HG03354 (cell line): Measurements from ENCODE around the gene CDC25A.

Source experiments
- ATAC-seq: cut with Tn5 transposase; IDR thresholded peaks from one replicate; pipeline ENCODE4 v1.9.1; 2021; ENCODE audit warnings: mild to moderate bottlenecking; ENCODE audit not compliant: unreplicated experiment, poor library complexity, severe bottlenecking

CDC25A gene

GRCh38 chr3:48151058-48151806 is 37.0 kb downstream of the CDC25A start:
- no peak for ATAC-seq

GRCh38 chr3:48143992-48144391 is 44.2 kb downstream of the CDC25A start:
- ATAC-seq, result no peak

DNA sequence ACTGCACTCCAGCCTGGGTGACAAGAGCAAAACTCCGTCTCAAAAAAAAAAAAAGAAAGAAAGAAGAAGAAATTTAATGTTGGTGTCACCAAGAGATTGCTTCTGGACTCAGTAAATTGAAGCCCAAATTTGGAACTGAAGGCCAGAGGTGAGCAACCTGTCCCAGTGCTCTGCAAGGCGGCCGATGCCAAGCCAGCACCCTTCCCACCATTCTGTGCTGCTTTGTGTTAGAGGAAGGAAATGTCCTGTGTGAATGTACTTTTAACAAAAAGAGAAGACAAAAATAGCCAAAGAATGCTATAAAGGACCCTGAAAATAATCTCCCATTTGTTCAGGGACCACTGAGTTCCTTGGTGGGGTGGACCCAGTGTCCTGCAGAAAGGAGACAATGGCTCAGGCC is 44.6 kb downstream of the CDC25A start:
- no peak for ATAC-seq

DNA sequence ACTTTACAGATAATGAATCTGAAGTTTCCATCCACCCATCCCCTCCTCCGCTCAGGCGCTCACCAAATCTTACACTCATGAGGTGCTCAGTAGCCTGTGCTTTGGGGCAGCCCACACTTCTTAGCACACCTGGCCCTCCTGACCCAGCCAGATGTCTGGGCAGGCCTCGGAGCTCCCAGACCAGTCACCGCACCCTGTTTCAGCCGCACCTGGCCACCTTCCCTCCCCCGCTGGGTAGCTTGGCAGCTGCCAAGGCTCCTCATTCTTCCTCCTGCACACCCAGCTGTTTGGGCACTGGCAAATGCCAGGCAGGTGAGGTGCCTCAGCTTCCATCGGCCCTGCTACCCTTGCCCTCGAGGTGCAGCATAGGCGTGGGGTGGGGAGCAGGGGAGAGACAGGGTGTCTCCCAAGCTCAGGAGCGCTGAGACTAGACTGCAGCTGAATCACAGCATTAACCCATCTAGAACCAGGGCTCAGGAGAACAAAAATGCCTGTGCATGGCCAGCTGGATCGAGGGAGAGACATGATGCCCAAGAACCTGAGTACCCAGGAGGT is 45.8 kb downstream of the CDC25A start:
- ATAC-seq, result no peak

- no peak for ATAC-seq
Measured at GRCh38 chr3:48141604-48142137, 46.5 kb downstream of the CDC25A start.

GRCh38 chr3:48140936-48141603 is 47.1 kb downstream of the CDC25A start:
- ATAC-seq, result no peak

GRCh38 chr3:48140336-48140757 is 47.9 kb downstream of the CDC25A start:
- no peak for ATAC-seq

- ATAC-seq, result no peak
Measured at GRCh38 chr3:48137425-48137999, 50.7 kb downstream of the CDC25A start.

- ATAC-seq, result no peak
Measured at GRCh38 chr3:48135552-48136495, 52.4 kb downstream of the CDC25A start.

GRCh38 chr3:48130321-48130904 is 57.8 kb downstream of the CDC25A start:
- no peak for ATAC-seq

DNA sequence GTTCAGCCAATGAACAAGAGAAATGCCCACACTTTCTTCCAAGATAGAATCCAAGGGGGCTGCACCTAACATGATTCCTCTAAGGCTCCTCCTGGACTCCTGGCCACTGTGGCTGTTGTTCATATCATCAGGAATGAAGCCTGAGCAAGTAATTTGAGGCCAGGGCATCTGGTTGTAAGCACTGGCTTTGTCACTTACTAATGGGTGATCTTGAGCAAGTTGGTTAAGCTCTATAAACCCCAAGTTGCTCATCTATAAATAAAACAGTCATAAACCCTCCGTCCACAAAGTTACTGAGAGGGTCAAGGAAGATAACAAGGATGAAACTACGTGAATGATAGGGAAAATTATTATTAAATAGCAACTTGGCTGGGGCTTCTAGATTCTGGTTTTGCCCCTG is 58.3 kb downstream of the CDC25A start:
- no peak for ATAC-seq

- no peak for ATAC-seq
Measured at GRCh38 chr3:48128774-48129173, 59.4 kb downstream of the CDC25A start.

- ATAC-seq, result no peak
Measured at GRCh38 chr3:48125886-48126622, 62.2 kb downstream of the CDC25A start.

GRCh38 chr3:48125013-48125705 is 63.1 kb downstream of the CDC25A start:
- ATAC-seq, result no peak

- ATAC-seq, result no peak
Measured at GRCh38 chr3:48123346-48123745, 64.9 kb downstream of the CDC25A start.

DNA sequence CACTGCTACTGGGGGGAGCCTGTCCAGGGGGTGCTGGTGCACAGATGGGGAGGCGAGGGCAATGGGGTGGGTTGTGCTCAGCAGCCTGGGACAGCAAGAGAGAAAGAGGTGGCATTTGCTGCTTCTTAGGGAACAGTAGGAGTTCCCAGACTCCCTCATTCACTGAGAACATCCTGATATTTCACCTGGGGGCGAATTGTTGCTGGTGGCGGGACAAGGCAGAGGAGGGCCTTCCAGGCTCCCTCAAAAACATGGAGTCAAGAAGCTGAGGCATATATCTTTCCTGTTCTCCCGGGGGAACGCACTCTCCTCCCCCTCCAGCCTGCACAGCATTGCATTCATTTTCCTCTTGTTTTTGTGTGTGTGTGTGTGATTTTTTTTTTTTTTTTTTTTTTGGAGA is 65.7 kb downstream of the CDC25A start:
- ATAC-seq, result no peak

DNA sequence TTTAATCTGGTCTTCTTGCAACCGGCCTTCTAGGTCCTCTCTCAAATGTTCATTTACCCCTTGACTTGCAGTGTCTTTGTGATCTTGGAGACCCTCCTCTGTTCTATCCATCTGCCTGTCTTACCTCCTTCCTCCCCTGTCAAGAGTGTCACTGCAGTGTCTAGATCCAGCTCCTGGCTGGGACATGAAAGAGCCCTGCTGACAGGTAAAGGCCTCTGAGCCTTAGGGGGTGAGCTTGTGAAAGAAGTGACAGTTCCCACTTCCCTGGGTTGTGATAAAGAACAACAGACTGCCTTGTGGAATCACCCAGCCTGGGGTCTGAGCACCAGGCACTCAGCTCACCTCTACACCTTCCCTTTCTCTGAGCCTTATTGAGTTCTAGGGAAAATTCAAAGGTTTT is 68.0 kb downstream of the CDC25A start:
- ATAC-seq, result no peak
